Measurements from ENCODE around the gene TMEM106C.

The TMEM106C gene

DNA sequence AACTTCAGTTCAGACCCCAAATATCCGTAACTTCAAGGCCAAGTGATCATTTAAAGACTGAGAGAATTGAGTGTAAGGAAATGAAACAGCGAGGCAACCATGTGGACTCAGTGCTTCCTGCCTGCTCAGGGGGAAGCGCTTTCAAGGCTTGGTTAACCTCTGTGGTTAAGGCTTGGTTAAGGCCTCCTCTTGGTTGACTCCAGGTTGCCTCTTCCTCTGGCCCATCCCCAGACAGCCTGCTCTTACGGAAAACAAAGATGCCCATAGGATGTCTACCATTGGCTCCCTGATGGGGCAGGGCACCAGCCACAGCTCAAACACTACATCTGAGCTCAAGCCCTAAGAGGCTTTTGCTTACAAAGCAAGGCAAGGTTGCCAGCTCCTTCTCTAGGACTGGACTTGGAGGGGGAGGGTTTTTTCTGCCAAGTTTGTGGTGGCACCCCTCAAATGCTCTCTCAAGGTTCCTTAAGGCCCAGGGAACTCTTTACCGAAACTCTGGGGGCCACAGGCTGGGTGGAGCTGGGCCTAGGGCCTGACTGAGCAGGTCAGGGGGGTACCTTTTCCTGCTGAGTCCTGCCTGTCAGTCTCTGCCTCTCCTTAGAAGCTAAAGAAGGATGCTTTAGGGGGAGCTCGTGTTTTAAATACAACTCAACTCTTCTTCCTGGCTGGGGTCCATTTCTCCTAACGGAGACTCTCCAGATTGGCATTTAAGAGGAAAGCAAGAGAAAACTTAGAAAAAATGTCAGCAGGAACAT lies 27.1 kb downstream of the TMEM106C start:
- TF ChIP-seq EP300 (IDR thresholded peaks at IDR 0.05; ENCODE audit: borderline replicate concordance) (no peak), TEAD4 (IDR thresholded peaks at IDR 0.05) (no peak), FOXM1 (IDR thresholded peaks at IDR 0.05; ENCODE audit: borderline replicate concordance, low read depth) (no peak), TAF1 (IDR thresholded peaks at IDR 0.05; ENCODE audit: low read depth) (no peak), CEBPB (IDR thresholded peaks at IDR 0.05) (no peak), CREB1 (IDR thresholded peaks at IDR 0.05; ENCODE audit: low read depth) (no peak), RAD21 (IDR thresholded peaks at IDR 0.05; ENCODE audit: low read depth) (no peak)
- TF ChIP-seq, protein P1, sequence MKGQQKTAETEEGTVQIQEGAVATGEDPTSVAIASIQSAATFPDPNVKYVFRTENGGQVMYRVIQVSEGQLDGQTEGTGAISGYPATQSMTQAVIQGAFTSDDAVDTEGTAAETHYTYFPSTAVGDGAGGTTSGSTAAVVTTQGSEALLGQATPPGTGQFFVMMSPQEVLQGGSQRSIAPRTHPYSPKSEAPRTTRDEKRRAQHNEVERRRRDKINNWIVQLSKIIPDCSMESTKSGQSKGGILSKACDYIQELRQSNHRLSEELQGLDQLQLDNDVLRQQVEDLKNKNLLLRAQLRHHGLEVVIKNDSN (IDR thresholded peaks at IDR 0.05), result no peak
- TF ChIP-seq, protein P2, sequence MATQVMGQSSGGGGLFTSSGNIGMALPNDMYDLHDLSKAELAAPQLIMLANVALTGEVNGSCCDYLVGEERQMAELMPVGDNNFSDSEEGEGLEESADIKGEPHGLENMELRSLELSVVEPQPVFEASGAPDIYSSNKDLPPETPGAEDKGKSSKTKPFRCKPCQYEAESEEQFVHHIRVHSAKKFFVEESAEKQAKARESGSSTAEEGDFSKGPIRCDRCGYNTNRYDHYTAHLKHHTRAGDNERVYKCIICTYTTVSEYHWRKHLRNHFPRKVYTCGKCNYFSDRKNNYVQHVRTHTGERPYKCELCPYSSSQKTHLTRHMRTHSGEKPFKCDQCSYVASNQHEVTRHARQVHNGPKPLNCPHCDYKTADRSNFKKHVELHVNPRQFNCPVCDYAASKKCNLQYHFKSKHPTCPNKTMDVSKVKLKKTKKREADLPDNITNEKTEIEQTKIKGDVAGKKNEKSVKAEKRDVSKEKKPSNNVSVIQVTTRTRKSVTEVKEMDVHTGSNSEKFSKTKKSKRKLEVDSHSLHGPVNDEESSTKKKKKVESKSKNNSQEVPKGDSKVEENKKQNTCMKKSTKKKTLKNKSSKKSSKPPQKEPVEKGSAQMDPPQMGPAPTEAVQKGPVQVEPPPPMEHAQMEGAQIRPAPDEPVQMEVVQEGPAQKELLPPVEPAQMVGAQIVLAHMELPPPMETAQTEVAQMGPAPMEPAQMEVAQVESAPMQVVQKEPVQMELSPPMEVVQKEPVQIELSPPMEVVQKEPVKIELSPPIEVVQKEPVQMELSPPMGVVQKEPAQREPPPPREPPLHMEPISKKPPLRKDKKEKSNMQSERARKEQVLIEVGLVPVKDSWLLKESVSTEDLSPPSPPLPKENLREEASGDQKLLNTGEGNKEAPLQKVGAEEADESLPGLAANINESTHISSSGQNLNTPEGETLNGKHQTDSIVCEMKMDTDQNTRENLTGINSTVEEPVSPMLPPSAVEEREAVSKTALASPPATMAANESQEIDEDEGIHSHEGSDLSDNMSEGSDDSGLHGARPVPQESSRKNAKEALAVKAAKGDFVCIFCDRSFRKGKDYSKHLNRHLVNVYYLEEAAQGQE (IDR thresholded peaks at IDR 0.05; ENCODE audit: low read depth), result no peak

DNA sequence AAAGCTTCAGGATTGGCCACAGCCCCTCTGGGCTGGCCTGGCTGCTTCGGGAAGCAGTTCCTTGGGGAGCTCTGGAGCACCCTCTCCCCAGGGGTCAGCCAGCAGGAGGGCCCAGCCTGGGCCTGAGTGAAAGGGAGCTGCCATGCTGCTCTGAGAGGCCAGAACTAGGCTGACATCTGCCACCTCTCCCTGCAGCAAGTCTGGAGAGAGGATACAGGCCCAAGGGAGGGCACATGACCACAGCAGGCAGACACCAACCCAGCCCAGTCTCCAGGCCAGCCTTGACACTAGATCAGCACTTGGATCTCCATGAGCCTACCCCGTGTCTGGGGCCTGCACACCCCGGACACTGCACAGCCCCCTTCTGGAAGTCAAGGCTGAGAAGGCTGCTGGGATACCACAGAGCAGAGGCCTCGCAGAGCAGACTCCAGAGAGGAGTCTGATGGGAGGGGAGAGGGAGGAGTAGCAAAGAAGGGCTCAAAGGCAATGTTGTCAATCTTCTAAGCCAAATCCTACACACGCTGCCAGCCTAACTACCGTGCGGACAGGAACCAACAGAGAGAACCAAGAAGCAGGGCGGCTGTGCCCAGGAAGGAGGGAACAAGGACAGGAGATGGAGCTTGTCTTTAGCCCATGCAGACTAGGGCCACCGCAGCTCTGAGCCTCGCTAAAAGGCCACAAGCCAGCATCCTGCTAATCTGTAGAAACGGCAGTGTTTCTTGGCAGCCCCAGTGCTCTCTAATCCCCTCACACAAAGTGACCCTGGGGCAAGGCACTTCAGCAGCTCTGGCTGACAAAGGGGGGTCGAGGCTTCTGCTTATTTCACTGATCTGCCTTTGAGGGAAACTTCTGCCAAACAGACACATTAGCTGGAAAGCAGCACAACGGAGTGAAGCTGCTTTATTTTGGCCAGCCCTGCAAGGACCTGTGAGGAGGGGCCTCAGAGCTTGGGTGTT lies 28.0 kb downstream of the TMEM106C start:
- TF ChIP-seq EGR1 (IDR thresholded peaks at IDR 0.05), result no peak
- TF ChIP-seq, protein P3, sequence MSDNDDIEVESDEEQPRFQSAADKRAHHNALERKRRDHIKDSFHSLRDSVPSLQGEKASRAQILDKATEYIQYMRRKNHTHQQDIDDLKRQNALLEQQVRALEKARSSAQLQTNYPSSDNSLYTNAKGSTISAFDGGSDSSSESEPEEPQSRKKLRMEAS (IDR thresholded peaks at IDR 0.05), result no peak
- TF ChIP-seq TAF1 (IDR thresholded peaks at IDR 0.05; ENCODE audit: low read depth), result no peak
- no peak for TF ChIP-seq FOXM1 (IDR thresholded peaks at IDR 0.05; ENCODE audit: borderline replicate concordance, low read depth)
- no peak for TF ChIP-seq NFIC (IDR thresholded peaks at IDR 0.05)
- TF ChIP-seq CREB1 (IDR thresholded peaks at IDR 0.05; ENCODE audit: low read depth), result no peak
- TF ChIP-seq, protein P2 (IDR thresholded peaks at IDR 0.05; ENCODE audit: low read depth), result no peak
- TF ChIP-seq ZBTB7A (IDR thresholded peaks at IDR 0.05; ENCODE audit: low read depth), result no peak
- TF ChIP-seq RAD21 (IDR thresholded peaks at IDR 0.05; ENCODE audit: low read depth), result no peak
- no peak for TF ChIP-seq EP300 (IDR thresholded peaks at IDR 0.05; ENCODE audit: borderline replicate concordance)
- no peak for TF ChIP-seq TCF12 (IDR thresholded peaks at IDR 0.05; ENCODE audit: low read depth)
- no peak for TF ChIP-seq CEBPB (IDR thresholded peaks at IDR 0.05)
- TF ChIP-seq, protein P1 (IDR thresholded peaks at IDR 0.05), result no peak
- TF ChIP-seq TEAD4 (IDR thresholded peaks at IDR 0.05), result no peak
- TF ChIP-seq YY1 (IDR thresholded peaks at IDR 0.05; ENCODE audit: low read depth), result no peak

DNA sequence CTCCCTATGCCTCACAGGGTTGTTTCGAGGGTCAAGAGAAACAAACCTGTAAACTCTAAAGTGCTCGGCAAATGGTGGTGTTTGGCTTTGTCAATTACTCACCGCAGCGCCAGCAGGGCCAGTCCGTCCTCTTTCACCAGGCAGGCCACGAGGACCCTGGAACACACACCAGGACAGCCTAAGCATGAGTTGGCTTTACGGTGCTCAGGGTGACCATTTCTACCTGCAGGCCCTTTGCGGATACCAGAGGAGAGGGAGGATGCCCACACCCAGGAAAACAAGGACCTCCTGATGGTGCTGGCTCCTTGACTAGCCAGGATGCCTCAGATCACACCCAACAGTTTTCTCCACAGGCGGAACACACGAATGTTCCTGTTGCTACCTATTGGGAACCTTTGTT lies 29.4 kb downstream of the TMEM106C start:
- TF ChIP-seq CEBPB (IDR thresholded peaks at IDR 0.05) (no peak), ZBTB7A (IDR thresholded peaks at IDR 0.05; ENCODE audit: low read depth) (no peak), EGR1 (IDR thresholded peaks at IDR 0.05) (no peak)
- TF ChIP-seq, protein P1 (IDR thresholded peaks at IDR 0.05), result no peak

DNA sequence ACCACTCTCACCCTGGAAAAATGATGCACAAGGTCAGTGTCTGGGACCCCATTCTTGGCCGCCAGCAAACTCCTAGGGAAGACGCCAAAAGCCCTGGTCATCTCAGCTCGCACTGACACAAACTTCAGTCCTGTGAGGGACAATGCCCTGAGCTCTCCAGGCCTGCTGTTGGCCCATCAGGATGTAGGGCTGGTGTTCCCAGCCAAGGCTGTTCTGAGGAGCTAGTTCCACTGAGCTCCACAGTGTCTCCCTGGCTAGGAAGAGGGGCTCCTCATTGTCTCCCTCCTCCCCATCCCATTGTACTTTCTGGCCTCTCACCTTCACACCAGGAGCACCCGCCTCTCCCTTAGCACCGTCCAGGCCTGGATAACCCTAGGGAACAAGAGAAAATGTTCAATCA lies 30.1 kb downstream of the TMEM106C start:
- TF ChIP-seq TEAD4 (IDR thresholded peaks at IDR 0.05) (no peak), NFIC (IDR thresholded peaks at IDR 0.05) (no peak), RAD21 (IDR thresholded peaks at IDR 0.05; ENCODE audit: low read depth) (no peak), TCF12 (IDR thresholded peaks at IDR 0.05; ENCODE audit: low read depth) (no peak), EGR1 (IDR thresholded peaks at IDR 0.05) (no peak), FOXM1 (IDR thresholded peaks at IDR 0.05; ENCODE audit: borderline replicate concordance, low read depth) (no peak), YY1 (IDR thresholded peaks at IDR 0.05; ENCODE audit: low read depth) (no peak), EP300 (IDR thresholded peaks at IDR 0.05; ENCODE audit: borderline replicate concordance) (no peak), ZBTB7A (IDR thresholded peaks at IDR 0.05; ENCODE audit: low read depth) (no peak), CEBPB (IDR thresholded peaks at IDR 0.05) (no peak), CREB1 (IDR thresholded peaks at IDR 0.05; ENCODE audit: low read depth) (no peak), TAF1 (IDR thresholded peaks at IDR 0.05; ENCODE audit: low read depth) (no peak)
- TF ChIP-seq, protein P1 (IDR thresholded peaks at IDR 0.05), result no peak
- TF ChIP-seq, protein P2 (IDR thresholded peaks at IDR 0.05; ENCODE audit: low read depth), result no peak
- TF ChIP-seq, protein P3 (IDR thresholded peaks at IDR 0.05), result no peak

All from Ishikawa (cell line).